Colon (tissue), 2 donors: Measurements from ENCODE around the gene BFSP1.

Experiments used
- FAIRE-seq: peaks from 2 replicates; lab custom pipeline; 2012; peaks lifted over from hg19 to GRCh38; lab: Jason Lieb, UNC
- donor health status: control.
- donor health status: control.

BFSP1 gene

DNA sequence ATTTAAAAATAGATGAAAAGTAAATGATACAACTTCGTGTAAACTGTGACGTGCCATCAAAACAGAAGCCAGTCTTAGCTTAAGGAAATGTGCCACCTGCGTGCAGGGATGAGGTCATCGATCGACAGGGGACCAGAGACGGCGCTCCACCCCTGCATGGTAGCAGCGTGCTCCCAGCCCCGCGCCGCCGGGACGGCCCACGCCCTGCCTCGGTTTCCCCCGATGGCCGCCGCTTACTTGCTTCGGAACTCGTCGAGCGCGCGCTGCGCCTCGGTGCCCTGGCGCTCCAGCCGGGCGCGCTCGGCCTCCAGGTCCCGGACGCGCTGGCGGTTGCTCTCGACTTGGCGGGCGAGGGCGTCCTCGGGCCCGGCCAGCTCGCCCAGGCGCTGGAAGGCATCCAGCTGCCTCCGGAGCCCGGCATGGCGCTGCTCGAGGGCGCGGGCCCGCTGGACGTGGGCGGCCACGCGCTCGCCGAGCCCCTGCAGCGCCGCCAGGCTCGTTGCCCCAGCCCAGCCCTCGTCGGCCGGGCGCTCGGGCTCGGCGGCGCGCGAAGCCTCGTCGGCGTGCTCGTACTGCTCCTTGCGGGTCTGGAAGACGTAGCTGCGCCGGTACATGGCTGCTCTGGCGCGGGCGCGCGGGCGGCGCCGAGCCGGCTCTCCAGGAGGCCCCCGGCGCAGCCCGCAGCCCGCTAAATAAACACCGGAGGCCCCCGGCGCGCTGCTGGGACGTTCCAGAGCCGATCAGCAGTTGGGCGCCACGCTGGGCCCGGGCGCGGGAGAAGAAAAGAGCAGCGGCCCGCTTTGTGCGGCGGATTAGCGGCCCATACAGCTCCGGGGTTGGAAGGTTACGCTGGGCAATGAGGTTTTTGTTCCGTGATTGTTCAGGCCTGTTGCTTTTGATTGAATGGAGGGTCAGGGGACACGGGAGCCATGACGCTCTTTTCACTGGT lies at the start of gene BFSP1:
TSS of gene BFSP1 (minus strand) at position 664 of the 949 bp plus-strand sequence. CDS start at position 614, 50 bp downstream.
- FAIRE-seq: no peak

DNA sequence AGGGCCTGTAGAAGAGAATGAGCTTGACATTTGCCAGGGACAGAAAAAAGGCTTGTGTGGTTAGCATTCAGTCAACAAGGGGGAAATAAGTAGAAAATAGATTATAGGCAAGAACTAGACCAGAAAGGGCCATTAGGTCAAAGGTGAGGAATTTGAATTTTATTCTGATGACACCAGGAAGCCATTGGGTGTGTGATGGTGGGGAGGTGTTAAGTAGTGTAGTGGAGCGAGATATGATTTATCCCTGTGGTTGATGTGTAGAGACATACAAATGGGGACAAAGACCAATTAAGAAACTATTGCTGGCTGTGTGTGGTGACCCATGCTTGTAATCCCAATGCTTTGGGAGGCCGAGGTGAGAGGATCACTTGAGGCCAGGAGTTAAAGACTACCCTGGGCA lies 49.7 kb upstream of the BFSP1 start:
- no peak for FAIRE-seq

DNA sequence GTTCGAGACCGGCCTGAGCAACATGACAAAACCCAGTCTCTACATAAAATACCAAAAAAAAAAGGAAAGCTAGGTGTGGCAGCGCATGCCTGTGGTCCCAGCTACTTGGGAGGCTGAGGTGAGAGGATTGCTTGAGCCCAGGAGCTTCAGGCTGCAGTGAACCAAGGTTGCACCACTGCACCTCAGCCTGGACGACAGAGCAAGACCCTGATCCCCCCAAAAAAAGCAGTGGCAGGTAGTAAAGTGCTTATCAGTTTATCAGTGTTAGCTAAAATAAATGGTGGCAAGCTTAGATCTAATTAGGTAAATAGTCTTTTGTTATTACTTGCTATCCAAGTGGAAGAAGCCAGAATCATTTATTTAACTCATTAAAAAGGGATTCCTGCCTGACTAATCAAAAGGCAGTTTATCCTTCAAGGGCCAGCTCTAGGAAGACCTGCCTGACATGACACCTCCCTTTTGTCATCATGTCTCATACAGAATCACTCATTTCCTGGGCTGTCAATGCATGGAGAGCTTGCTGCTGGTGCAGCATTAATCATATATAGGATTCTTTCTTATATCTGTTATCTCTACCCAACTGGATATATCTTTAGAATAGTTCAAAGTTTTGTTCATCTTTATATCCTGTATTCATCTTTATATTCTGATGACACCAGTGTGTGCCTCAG lies 48.3 kb upstream of the BFSP1 start:
- FAIRE-seq: no peak

DNA sequence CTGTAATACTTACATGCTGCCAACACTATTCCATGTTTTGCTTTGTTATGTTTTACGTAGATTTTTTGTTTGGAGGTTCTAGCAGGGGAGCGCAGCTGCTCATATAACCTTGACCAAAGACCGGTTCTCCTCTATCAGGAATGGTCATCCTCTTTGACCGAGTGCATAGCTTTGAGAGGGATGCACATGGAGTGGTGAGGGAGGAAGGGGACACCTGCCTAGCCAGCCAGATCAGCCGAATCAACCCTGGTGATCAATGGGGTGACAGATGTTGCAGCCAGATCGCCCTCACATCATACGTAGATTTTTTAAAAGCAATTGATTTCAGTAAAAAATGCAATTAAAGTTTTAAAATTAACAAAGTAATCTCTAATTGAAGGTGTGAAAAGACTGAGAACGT lies 45.0 kb upstream of the BFSP1 start:
- no peak for FAIRE-seq

DNA sequence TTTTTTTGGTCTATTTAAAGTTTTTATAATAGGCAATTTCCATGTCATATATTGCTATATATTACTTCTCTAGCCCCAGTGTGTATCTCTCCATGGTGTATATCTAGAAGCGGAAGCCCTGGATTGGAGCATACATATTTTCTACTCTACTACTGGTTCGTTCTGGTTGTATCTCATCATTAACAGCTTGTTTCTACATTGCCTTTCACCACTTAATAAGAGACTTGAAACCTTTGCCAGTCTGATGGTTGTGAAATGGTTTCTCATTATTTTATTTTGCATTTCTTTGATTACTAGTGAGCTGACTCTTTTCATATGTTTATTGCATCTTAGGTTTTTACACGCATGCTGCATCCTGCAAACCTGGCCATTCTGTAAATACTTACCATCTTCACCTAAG lies 42.3 kb upstream of the BFSP1 start:
- FAIRE-seq: no peak

DNA sequence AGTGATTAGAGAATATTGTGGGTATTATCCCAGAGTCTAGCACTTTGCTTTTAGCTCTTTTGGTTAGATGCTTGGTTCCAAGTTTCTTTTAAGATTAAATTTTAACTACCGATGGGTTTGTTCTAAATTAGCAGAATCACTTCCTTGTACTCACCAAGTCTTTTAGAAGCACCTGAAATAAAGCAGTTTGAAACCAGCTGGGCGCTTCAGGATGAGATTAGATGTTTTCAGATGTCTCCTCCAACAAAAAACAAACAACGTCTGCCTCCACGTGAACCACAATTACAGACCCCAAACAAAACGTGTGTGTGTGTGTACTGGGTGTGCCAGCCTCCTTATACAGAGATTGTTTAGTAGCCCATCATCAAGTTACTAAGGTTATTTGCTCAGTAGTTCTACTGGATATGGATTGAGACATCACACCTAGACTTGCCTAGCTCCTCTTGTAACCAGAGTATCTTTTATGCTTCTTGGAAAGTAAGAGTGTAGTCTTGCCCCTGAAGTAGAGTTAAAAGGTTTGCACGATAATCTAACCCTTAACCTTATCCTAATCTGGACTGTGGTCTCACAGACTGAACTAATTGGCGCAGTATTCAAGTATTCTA lies 41.0 kb upstream of the BFSP1 start:
- no peak for FAIRE-seq

DNA sequence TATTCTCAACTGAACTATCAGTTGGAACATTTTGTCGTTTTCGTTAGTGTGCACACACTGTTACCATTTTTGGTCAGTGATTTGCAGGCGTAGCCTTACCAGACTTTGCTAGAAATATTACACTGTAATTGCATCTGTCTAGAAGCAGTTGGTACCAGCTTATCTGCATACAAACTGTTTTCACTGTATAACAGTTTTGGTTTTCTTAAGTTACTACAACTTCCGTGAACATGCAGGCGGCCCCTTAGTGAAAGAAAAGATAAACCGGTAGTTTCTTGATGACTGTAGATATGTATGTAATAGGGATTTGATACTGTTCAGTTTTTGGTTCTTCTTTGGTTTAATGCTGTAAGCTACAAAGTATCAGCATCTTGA lies 40.0 kb upstream of the BFSP1 start:
- FAIRE-seq: no peak

DNA sequence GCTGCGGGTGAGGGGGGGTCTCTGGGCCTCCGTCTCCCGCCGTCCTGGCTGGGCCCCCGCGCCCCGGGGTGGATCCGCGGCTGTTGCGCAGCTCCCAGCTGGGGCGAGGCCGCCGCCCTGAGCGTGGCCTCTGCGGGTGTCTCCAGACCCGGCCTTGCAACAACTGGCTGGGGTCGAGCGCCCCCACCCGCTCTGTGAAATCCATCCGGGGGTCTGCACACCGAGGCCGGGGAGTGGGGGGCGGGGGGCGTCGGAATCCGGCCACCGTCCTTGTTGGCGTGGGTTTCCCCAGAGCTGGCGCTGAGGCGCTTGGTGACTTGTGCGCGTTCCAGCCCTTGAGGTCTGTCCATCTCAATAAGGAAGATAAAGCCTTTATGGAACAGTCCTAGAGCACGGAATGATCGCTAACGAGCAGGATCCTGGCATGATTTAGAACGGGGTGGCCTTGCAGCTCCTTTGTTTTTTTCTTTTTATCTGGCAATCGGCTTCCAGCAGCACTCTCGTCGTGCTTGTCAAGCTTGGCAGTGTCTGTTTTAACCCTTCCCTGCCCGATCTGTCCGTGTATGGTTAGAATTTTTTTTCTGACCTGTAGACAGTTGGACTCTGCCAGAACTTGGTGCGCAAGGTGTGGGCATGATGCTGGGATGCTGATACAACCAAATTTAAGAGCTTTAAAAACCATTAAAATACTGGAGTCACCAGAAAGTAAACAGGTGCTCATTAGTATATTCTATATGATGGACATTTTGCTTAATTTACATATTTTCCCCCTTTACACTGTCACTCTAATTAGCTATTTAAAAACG lies 39.4 kb upstream of the BFSP1 start:
- no peak for FAIRE-seq

DNA sequence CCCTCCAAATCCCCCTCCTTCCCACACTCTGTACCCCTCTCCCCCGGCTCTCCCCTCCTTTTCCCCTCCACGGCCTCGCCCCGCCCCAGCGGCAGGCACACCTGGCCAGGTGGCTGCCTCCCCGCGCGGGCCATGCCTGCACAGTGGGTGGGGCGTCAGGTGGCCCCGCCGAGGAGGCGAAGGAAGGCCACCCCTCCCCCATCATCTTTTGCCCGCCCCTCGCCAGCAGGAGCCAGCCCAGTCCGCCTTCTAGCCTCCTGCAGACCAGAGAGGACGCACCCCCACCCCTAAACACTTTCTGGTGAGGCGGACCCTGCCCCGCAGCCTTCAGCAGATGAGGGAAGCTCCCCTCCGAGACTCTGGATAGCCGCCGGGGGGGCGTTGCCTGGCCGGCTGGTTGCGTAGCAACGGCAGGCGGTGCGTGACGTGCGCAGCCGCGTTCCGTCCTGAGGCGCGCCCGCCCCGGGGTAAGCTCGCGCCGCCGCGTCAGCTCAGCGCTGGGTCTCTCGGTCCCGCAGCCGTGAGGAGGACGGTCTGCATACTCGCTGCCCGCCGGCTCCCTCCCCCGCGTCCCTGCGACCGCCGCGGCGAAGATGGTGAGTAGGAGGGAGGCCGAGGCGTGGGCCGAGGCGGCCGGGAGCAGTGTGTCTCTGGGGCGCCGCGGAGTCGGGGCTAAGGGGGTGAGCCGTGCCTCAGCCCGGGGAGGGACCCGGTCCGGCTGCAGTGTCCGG lies 38.6 kb upstream of the BFSP1 start, which contains the start of gene DSTN:
TSS of gene DSTN (plus strand) at position 460 of the 731 bp plus-strand sequence. CDS start at position 594, 134 bp downstream.
- FAIRE-seq: no peak

DNA sequence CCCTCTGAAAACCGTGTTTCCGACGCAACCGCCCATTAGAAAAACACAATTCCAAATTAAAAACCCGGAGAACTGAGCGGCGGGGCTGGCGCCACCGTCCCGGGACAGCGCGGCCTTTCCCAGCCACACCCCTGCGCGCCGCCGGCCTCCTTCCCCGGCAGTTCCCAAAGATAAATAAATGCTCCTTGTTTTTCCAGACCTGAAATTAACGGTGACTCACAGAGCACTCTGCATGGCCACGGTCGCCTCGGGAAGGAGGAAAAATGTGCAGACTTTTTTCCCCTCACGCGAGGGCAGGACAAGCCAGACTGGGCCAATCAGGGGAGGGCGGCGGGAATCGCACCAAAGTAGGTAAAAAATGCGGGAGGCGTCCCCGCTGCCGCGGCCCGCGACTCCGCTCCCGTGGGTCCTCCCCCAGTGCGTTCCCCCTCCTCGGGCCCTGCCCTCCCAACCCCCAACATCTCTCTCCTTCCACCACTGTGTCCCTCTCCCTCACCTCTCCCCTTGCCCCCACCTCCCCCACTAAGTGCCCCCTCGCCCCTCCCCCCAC lies 37.9 kb upstream of the BFSP1 start:
- no peak for FAIRE-seq

DNA sequence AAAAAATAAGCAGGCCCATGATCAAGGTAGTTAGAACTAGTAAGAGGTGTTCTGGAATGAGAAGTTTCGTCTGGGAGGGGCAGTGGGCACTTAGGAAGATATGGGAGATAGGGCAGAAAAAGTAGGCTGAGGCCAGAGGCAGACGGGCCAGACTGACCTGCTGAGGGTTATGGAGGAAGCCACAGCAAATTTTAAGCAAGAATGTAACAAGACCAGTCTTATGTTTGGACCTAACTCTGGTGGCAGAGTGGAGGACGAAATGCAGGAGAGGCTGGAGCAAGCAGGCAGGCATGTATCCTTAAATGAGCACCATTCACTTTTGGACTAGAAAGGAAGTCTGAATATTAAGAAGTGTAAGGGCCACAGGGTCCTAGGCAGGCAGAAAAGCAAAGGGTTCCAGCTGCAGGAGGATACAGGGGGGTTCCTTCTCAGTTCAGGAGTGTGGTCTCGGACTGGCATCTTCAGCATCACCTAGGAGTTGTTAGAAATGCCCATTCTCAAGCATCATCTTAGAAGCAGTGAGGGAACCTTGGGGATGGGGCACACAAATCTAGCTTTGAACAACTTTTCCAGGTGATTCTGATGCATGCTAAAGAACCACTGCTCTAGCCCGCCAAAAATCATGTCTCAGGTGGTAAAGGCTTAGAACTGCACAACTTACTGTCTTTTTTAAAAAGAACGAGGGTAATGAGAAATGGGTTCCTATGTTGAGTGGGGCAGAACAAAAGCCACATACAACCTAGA lies 37.0 kb upstream of the BFSP1 start:
- FAIRE-seq: no peak

DNA sequence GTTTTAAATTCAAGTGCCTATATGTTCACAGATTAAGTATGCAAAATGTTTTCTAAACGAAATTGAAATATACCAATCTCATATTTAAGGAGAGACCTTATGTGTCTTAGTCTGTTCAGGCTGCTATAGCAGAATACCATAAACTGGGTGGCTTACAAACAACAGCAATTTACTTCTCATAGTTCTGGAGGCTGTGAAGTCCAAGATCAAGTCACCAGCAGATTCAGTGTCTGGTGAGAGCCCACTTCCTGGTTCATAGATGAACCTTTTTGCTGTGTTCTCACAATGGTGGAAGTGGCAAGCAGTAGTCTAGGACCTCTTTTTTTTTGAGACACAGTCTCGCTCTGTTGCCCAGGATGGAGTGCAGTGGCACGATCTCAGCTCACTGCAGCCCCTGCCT lies 35.2 kb upstream of the BFSP1 start:
- FAIRE-seq: no peak

DNA sequence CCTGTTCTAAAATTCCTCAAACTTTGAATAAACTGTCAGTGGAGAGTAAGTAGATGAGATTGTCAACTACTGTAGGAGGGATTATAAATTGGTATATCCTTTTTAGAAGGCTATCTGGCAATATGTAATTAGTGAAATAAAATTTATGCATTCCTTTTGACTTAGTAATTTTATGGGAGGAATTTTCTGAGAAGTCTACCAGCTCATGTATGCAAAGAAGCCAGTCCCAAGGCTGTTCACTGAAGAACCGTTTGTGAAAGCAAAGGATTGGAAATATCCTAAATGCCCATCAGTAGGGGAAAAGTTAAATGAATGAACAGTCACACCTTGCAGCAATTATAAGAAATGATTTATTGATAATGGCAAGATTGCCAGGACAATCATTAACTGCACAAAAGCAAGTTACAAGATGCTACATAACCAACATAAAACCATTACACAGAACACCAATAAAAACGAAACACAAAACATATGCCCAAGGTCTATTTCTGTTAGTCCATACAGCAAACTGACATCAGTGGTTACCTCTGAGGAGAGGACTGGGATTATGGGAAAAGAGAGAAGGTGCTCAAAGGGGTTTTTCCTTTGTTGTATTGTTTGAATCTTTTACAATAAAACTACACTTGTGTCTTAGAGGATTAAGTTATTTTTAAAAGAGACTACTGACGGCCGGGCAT lies 34.1 kb upstream of the BFSP1 start:
- FAIRE-seq: no peak

DNA sequence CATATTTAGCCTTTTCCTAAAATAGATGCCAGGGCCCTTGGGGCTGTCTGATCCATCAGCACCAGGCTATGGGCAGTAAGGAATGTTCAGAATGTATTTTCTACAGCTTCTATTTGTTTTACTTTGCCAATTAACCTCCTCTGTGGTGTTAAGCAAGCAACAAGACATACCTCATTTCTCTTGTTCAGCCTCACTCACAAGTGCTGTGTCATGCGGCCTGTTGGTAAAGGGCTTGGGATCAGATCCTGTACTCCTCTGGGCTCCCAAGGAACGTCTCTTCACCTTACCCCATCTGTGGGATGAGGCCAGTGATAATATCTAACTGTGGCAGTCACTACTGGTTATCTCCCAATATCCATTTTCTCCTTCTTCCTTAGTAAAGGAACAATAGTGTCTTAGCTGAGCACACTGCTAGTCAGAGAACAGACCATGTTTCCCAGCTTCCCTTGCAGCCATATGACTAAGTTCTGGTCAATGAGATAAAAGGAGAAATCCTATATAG lies 31.7 kb upstream of the BFSP1 start:
- no peak for FAIRE-seq

DNA sequence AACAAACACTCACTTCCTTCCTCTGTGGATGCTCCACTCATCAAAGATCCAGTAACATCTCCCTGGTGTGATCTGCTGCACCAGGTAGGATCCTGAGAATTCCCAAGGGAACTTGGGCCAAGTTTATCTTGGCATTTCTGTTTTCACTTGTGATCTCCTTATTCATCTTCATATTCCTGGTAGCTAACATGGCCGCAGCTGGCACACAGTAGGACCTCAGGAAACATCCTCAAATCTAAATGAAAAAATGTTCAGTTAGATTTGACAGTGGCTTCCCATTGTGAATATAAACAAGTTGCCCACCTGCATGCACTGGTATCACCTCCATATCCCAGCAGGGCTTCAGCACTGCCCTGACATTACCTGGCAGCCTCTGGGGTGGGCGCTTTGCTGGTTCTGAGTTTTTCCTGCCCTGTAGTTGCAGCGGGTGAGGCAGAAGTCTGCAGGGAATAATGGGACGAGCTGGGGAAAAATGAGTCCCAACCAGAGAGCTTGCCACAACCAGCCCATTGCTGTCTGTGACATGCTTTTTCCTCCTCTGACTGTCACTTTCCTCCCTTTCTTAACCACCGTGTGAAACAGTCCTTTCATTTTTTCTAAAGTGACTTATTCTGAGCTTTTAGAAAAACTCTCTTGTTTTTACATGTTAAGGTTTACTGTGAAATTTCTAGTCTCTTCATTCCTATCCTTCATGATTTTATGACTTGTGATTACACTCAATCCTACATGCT lies 29.3 kb upstream of the BFSP1 start:
- no peak for FAIRE-seq

DNA sequence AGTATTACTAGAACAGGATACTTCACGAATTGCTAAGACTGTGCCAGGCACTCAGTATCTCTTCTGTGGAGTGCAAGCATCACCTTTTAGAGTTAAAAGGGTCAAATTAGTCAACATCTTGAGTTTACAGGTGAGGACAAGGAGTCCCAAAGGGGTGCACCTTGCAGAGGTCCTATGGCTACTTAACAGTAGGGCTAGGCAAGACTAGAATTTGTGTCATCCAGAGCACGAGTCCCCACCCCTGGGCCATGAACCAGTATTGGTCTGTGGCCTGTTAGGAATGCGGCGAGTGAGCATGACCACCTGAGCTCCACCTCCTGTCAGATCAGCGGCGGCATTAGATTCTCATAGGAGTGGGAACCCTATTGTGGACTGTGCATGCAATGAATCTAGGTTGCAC lies 28.2 kb upstream of the BFSP1 start:
- no peak for FAIRE-seq

DNA sequence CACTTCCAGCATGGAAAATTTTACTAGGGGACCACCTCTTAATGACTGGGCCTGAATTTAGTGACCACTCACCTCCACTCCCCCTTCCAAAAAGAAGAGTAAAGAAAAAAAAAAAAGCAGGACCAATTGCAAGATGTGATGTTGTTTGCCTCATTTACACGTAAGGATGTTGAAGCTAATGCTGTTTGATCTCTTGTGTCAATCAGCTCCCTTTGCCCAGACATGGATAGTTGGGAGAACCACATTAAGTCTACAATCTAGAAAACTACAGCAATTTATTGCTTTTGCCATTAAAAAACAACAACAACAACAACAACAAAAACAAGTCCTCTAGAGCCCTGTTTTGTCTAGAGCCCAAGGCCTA lies 27.7 kb upstream of the BFSP1 start:
- FAIRE-seq: no peak

DNA sequence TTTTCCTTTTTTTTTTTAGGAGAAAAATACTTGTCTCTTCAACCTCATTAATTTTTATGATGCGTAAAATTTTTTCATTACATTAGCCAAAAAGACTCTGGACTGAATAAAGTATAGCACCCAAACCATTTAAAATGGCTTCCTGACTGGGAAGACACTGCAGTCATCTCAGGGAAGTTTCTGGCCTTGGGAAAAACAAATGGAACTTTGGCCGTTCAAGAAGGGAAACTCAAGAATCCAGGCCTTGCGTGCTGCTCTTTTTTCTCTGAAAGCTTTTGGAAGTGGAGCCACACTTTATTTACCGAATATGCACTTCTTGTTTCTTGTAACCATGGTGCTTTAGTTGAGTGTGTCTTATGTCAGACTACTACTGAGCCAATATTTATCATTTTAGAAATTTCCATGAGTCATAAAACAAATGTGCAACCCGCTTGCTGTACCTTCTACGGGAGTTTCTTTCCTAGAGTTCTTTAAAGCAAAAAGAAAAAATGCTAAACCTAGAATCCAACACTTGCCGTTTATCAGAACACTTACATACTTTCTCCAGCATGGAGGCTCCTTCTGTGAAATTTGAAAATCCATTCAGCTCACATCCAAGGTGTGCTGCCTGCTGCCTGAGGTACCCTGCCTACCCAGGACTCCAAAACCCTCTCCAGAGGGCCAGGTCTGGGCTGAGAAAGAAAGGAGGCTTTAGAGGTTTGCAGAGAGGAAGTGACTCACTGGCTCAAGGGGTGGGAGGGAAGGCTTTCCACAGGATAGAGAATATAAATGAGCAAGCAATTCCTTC lies 27.2 kb upstream of the BFSP1 start:
- no peak for FAIRE-seq
